A549 (cell line): ENCODE results near the gene ZCCHC24. TPM values are rescaled to one million over a fixed set of nuclear protein-coding genes. Genes with fewer than 3 reads are reported as not detected.
A peak's percentile ranks its signal among the peaks of the same experiment; 100 is the strongest.

Experiments used
- ATAC-seq, 2 experiments: fragments of 200-7000 bp in 1 of 2; fragments of >200 bp in 1 of 2; cut with Nextera tagmentation in 1 of 2; cut with Tn5 transposase in 1 of 2; 3 replicates each; pipeline versions ENCODE4 v1.8.0 to v1.9.1; 2018 to 2020; ENCODE audit warnings: mild to moderate bottlenecking in 1 of 2, moderate library complexity in 1 of 2
- CTCF ChIA-PET: fragments of 300-600 bp; sonication (Branson Sonifier 250); formaldehyde crosslinking; extraction: SDS; loops from one replicate; lab custom pipeline; 2021; ENCODE audit warnings: antibody characterized with exemption, inconsistent platforms; lab: Yijun Ruan, JAX
- POLR2A ChIA-PET: fragments of 350-600 bp; formaldehyde crosslinking; extraction: SDS; loops from one replicate; lab custom pipeline; 2021; ENCODE audit warnings: antibody characterized with exemption, inconsistent platforms; lab: Yijun Ruan, JAX
- DNase-seq, 2 experiments: peaks; one replicate each; pipeline versions ENCODE4 v3.0.0 to v3.0.0-alpha.2; 2011 to 2016; ENCODE audit warnings: low read depth in 1 of 2, low spot score in 1 of 2
- FAIRE-seq: peaks from 2 replicates; lab custom pipeline; 2011; peaks lifted over from hg19 to GRCh38; lab: Jason Lieb, UNC
- H3K27ac ChIP-seq, 2 experiments: fragments of >200 bp; sonication (Bioruptor Twin); formaldehyde crosslinking; 3 replicates each; pipeline ENCODE4 v1.5.1; 2016 to 2017
- H3K4me1 ChIP-seq: fragments of >200 bp; sonication (Bioruptor Twin); formaldehyde crosslinking; 3 replicates; pipeline ENCODE4 v1.6.1; 2016
- H3K4me2 ChIP-seq: fragments of >200 bp; sonication (Bioruptor Twin); formaldehyde crosslinking; 3 replicates; pipeline ENCODE4 v1.6.1; 2016
- H3K4me3 ChIP-seq: fragments of >200 bp; sonication (Bioruptor Twin); formaldehyde crosslinking; 3 replicates; pipeline ENCODE4 v1.5.1; 2016
- H3K9me3 ChIP-seq: fragments of >200 bp; sonication (Bioruptor Twin); formaldehyde crosslinking; 3 replicates; pipeline ENCODE4 v1.6.1; 2016
- CEBPB ChIP-seq, 2 experiments: fragments of >200 bp in 1 of 2; sonication (Bioruptor Twin) in 1 of 2; formaldehyde crosslinking in 1 of 2; IDR thresholded peaks; 2 replicates each; pipeline ENCODE4 v1.6.1; 2012 to 2016
- CHD4 ChIP-seq: fragments of 200-600 bp; sonication (generic); IDR thresholded peaks from 2 replicates; pipeline ENCODE4 v1.6.1; 2016; ENCODE audit warnings: antibody characterized with exemption, mild to moderate bottlenecking, borderline replicate concordance
- EHF ChIP-seq: fragments of 250-450 bp; sonication (Bioruptor Pico); IDR thresholded peaks from 2 replicates; pipeline ENCODE4 v1.5.0; 2020; ENCODE audit warnings: mild to moderate bottlenecking
- ESRRA ChIP-seq: fragments of 150-350 bp; IDR thresholded peaks from 2 replicates; pipeline ENCODE4 v1.6.1; 2014; ENCODE audit warnings: mild to moderate bottlenecking, low read length, borderline replicate concordance
- FOSL2 ChIP-seq, 2 experiments: fragments of 450-650 bp in 1 of 2; fragments of >200 bp in 1 of 2; sonication (Bioruptor Twin) in 1 of 2; formaldehyde crosslinking; IDR thresholded peaks; 2 replicates each; pipeline versions ENCODE4 v1.5.0 to v1.6.1; 2016 to 2020; ENCODE audit warnings: mild to moderate bottlenecking in 1 of 2, moderate library complexity in 1 of 2
- HDAC2 ChIP-seq: fragments of 200-600 bp; sonication (generic); IDR thresholded peaks from 2 replicates; pipeline ENCODE4 v1.6.1; 2016
- HEYL ChIP-seq: fragments of 250-450 bp; sonication (Bioruptor Pico); IDR thresholded peaks from 2 replicates; pipeline ENCODE4 v1.8.0; 2021; ENCODE audit warnings: mild to moderate bottlenecking, moderate library complexity
- HOXA7 ChIP-seq: fragments of 250-450 bp; sonication (Bioruptor Pico); IDR thresholded peaks from 2 replicates; pipeline ENCODE4 v1.5.0; 2020; ENCODE audit warnings: mild to moderate bottlenecking, moderate library complexity
- HOXB5 ChIP-seq: fragments of 250-450 bp; sonication (Bioruptor Pico); IDR thresholded peaks from 2 replicates; pipeline ENCODE4 v1.5.0; 2020; ENCODE audit warnings: mild to moderate bottlenecking, moderate library complexity
- KDM1A ChIP-seq: fragments of 200-600 bp; sonication (generic); IDR thresholded peaks from 2 replicates; pipeline ENCODE4 v1.6.1; 2016; ENCODE audit warnings: low read depth, mild to moderate bottlenecking
- MAFK ChIP-seq: fragments of 450-650 bp; IDR thresholded peaks from 2 replicates; pipeline ENCODE4 v1.6.1; 2014; ENCODE audit not compliant: partially characterized antibody
- NFE2L2 ChIP-seq: fragments of 150-350 bp; conservative IDR thresholded peaks from 2 replicates; pipeline ENCODE4 v1.6.1; 2014; ENCODE audit warnings: low read length
- PHF8 ChIP-seq: fragments of 200-600 bp; sonication (generic); IDR thresholded peaks from 2 replicates; pipeline ENCODE4 v1.6.1; 2016; ENCODE audit warnings: low read depth, mild to moderate bottlenecking, antibody characterized with exemption, moderate library complexity, borderline replicate concordance
- POLR2A ChIP-seq: IDR thresholded peaks from 2 replicates; pipeline ENCODE4 v1.6.1; 2012; ENCODE audit warnings: mild to moderate bottlenecking, low read length
- RCOR1 ChIP-seq: fragments of 150-350 bp; IDR thresholded peaks from 2 replicates; pipeline ENCODE4 v1.6.1; 2014; ENCODE audit warnings: antibody characterized with exemption, low read length, low read depth
- RFX5 ChIP-seq: fragments of 450-650 bp; IDR thresholded peaks from 2 replicates; pipeline ENCODE4 v1.7.1; 2014; ENCODE audit warnings: antibody characterized with exemption, mild to moderate bottlenecking, moderate library complexity
- SREBF2 ChIP-seq: fragments of 450-650 bp; IDR thresholded peaks from 2 replicates; pipeline ENCODE4 v1.6.1; 2014; ENCODE audit warnings: mild to moderate bottlenecking, moderate library complexity
- TFCP2L1 ChIP-seq: fragments of 250-450 bp; sonication (Bioruptor Pico); IDR thresholded peaks from 2 replicates; pipeline ENCODE4 v1.5.0; 2021; ENCODE audit warnings: mild to moderate bottlenecking
- TP53 ChIP-seq: fragments of 250-450 bp; sonication (Bioruptor Pico); IDR thresholded peaks from 2 replicates; pipeline ENCODE4 v1.5.0; 2021; ENCODE audit warnings: mild to moderate bottlenecking, moderate library complexity
- ZFP36 ChIP-seq: fragments of 450-650 bp; IDR thresholded peaks from 2 replicates; pipeline ENCODE4 v1.6.1; 2014; ENCODE audit warnings: borderline replicate concordance; ENCODE audit not compliant: partially characterized antibody
- ZSCAN20 ChIP-seq: fragments of 250-450 bp; sonication (Bioruptor Pico); IDR thresholded peaks from 2 replicates; pipeline ENCODE4 v1.8.0; 2022; ENCODE audit warnings: mild to moderate bottlenecking, moderate library complexity
- WGBS: methylation state at CpG from one replicate; pipeline ENCODE4 v1.1.6; 2017; ENCODE audit errors: missing lambda C conversion rate; 5-methylcytosine and 5-hydroxymethylcytosine counted together
- polyA plus RNA-seq, 4 experiments: library from polyadenylated mRNA; depleted of rRNA in 3 of 4; stranded (reverse); fragments of >200 nt; fragmentation: RNase III in 1 of 4; extraction: RNeasy Plus Mini Kit Qiagen cat#74134 plus additional on column Dnase treatment in 1 of 4; gene quantifications; 2 replicates in 3 of 4; 3 replicates in 1 of 4; pipeline ENCODE4 v1.2.3, GENCODE V29; 2011 to 2017
- TF ChIP-seq, protein P1 (sequence below): IDR thresholded peaks from 2 replicates; pipeline ENCODE4 v1.6.1; 2012

The ZCCHC24 gene
- polyA plus RNA-seq, 2 of the 4 experiments (the other 2 are of a cell fraction), result 2.4 to 4.2 TPM

DNA sequence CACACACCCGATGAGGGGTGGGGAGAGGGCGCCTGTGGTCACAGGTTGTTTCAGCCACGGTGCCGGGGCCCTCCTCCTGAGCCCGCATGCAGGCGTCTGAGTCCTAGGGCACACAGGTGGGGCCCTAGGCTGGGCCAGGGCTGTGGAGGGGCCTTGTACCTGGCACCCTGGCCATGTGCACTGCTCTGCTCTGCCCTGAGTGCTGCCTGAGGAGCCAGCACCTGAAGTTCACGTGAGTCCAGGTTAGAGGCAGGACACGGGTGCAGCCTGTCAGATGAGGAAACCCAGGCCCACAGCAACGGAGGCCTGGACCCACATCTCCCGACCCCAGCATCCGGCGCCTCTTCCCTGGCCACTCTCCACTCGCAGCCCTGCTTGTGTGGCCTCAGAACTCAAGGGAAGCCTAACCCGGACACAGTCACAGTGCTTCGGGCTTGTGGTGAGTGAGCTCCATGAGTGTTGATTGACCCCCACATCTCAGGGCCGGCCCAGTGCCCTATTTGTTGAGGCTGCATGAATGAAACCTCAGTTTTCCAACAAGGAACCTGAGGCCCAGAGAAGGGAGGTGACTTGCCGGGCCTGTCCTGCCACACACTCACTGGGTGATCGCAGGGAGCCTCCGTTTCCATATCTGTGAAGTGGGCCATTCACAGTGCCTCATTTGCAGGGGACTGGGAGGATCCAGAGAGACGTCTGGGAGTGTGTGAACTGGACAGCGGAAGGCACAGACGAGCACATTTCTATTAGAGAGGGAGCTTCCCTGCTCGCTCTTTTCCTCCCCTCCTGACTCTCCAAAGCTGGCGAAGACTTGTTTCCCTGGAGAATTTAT, 58.6 kb downstream of the ZCCHC24 start:
- Histone ChIP-seq H3K4me2 (no peak overlapping the region), H3K27ac (no peak overlapping the region), H3K4me1 (peaks cover 7% of the 10 kb centered on the region), H3K4me3 (no peak overlapping the region), H3K9me3 (no peaks in the 10 kb centered on the region)
- WGBS, result 79% methylated on average over 23 of the region's 24 CpGs
- TF ChIP-seq ZFP36 (no peak), EHF (CRISPR knock-in tag) (no peak), HOXB5 (CRISPR knock-in tag) (no peak), POLR2A (no peak), RFX5 (no peak), CEBPB (IDR thresholded peaks at IDR 0.05) (no peak), ZSCAN20 (CRISPR knock-in tag) (no peak), SREBF2 (no peak), NFE2L2 (no peak), TP53 (CRISPR knock-in tag) (no peak), TFCP2L1 (CRISPR knock-in tag) (no peak), HEYL (CRISPR knock-in tag) (no peak), RCOR1 (no peak), CHD4 (no peak), PHF8 (no peak)
- POLR2A ChIA-PET, result no interaction called here
- ATAC-seq (no peak), DNase-seq (no peak), FAIRE-seq (no peak)
- CTCF ChIA-PET, result interaction anchor here (1.6 to 2.4 kb wide), 2 partner anchors 13 to 14 kb away, joined by 5 to 13 read pairs; no protein-coding TSS in a partner anchor

DNA sequence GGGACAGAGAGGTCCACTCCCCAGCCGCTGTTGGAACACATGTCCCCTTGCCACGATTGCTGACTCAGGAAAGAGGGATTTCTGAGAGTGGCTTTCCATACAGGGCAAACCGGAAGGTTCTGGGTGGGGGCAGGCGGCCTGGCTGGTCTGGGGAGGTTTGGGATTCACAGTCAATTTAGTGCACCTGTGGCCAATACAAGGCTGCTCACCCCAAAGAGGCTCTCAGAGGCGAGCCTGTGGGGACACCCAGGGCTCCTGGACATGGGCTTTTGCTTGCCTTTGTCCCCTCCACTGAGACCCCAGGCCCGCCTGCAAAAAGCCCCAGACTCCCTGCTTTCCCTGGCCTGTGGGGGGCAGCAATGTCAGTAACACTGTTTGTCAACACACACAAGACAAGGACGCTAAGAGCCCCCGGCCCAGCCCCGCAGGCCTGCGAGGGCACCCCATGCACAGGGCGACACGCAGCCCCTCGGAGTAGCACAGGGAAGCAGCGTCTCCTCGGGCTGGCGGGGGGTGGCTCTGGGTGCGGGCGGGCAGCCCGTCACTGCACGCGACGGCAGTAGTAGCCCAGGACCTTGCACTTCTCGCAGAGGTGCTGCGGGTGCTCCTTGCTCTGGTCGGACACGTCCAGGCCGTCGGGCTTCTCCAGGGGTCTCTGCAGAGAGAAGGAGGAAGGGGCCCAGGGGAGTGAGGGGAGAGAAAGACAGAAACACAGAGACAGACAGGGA, 59.5 kb downstream of the ZCCHC24 start:
- no peak for ATAC-seq
- Histone ChIP-seq H3K27ac (no peak overlapping the region), H3K4me1 (peaks cover 16% of the 10 kb centered on the region), H3K4me2 (no peak overlapping the region), H3K4me3 (no peak overlapping the region), H3K9me3 (no peaks in the 10 kb centered on the region)
- FAIRE-seq, result no peak
- no peak for DNase-seq
- TF ChIP-seq MAFK (peak; percentile 63), KDM1A (no peak)
- 87% methylated on average over 16 of the region's 28 CpGs for WGBS
- ChIA-PET POLR2A (no interaction called here), CTCF (interaction anchor here (1.0 kb wide), 1 partner anchor 12 kb away, joined by 7 read pairs; no protein-coding TSS in a partner anchor)

DNA sequence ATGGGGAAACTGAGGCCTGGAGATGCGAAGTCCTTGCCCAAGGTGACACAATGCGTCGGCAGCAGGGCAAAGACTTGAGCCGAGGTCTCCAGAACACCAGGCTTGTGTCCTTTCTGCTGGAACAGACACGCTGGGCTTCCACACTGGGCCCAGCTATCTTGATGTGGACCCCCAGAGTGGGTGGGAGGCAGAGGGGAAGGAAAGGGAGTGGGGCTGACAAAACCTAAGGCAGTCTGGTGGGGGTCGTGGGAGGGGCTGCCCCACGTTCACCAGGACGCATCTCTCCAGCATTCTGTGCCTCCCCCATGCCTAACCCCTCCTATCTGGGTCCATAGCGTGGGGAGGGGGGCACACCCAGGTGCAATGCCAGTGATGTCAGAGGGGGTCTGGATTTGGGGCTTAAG, 60.0 kb downstream of the ZCCHC24 start:
- no peak overlapping the region for H3K4me3 ChIP-seq
- ATAC-seq, result no peak
- H3K4me1 ChIP-seq, result peaks cover 22% of the 10 kb centered on the region
- DNase-seq, result no peak
- no peak for FAIRE-seq
- TF ChIP-seq CHD4 (no peak), FOSL2 (IDR thresholded peaks at IDR 0.05) (no peak), FOSL2 (CRISPR knock-in tag; IDR thresholded peaks at IDR 0.05) (no peak), ESRRA (no peak), ZFP36 (no peak), RCOR1 (no peak), HDAC2 (no peak), RFX5 (no peak), TP53 (CRISPR knock-in tag) (no peak), HOXA7 (CRISPR knock-in tag) (no peak)
- TF ChIP-seq, protein P1, sequence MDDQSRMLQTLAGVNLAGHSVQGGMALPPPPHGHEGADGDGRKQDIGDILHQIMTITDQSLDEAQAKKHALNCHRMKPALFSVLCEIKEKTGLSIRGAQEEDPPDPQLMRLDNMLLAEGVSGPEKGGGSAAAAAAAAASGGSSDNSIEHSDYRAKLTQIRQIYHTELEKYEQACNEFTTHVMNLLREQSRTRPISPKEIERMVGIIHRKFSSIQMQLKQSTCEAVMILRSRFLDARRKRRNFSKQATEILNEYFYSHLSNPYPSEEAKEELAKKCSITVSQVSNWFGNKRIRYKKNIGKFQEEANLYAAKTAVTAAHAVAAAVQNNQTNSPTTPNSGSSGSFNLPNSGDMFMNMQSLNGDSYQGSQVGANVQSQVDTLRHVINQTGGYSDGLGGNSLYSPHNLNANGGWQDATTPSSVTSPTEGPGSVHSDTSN, result no peak
- CTCF ChIA-PET, result interaction anchor here (1.0 kb wide), 1 partner anchor 11 kb away, joined by 7 read pairs; no protein-coding TSS in a partner anchor
- WGBS, result 77% methylated on average over 9 of the region's 9 CpGs
- no peak overlapping the region for H3K4me2 ChIP-seq
- H3K9me3 ChIP-seq, result no peaks in the 10 kb centered on the region
- H3K27ac ChIP-seq, result no peak overlapping the region
- POLR2A ChIA-PET, result no interaction called here
